GM19099 (cell line): ENCODE measurements around the gene SCCPDH.

Experiments used
- POLR2A ChIP-seq: IDR thresholded peaks from 3 replicates; pipeline ENCODE4 v1.6.1; 2011; ENCODE audit warnings: low read depth; ENCODE audit not compliant: insufficient read length; ENCODE audit errors: extremely low read depth

Gene SCCPDH

DNA sequence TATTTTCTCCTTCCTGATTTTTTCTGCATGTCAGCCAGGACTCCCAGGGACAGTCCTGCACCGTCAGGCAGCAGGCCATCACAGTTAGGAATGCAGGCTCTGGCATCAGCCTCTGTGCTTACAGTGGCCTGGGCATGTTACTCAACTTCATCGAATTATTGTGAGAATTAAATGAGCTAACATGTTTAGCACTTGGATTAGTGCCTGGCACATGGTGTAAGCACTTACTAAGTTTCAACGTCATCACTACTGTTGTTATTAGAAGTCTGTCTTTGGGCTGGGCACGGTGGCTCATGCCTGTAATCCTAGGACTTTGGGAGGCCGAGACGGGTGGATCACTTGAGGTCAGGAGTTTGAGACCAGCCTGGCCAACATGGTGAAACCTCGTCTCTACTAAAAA lies 45.1 kb downstream of the SCCPDH start:
- no peak for TF ChIP-seq POLR2A

- no peak for TF ChIP-seq POLR2A
These were observed 47.2 kb downstream of the SCCPDH start for GRCh38 chr1:246771366-246771765.

DNA sequence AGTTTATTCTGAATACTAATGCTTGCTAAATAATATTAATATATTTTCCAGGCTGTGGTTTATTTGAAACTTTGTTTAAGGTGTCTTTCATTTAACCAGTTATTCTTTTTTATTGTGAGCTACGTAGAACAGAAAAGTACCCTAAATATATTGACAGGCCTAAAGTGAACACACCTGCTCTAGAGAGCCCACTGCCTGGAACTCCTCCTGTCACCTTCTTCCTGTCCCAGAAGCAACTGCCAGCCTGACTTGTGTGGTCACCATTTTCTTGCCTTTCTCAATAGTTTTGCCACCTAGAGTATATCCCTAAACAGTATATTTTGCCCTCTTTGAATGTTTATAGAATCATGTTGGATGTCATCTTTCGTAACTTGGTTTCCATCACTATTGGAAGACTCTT lies 48.5 kb downstream of the SCCPDH start:
- TF ChIP-seq POLR2A, result no peak

GRCh38 chr1:246773213-246773641 lies 49.0 kb downstream of the SCCPDH start:
- no peak for TF ChIP-seq POLR2A

DNA sequence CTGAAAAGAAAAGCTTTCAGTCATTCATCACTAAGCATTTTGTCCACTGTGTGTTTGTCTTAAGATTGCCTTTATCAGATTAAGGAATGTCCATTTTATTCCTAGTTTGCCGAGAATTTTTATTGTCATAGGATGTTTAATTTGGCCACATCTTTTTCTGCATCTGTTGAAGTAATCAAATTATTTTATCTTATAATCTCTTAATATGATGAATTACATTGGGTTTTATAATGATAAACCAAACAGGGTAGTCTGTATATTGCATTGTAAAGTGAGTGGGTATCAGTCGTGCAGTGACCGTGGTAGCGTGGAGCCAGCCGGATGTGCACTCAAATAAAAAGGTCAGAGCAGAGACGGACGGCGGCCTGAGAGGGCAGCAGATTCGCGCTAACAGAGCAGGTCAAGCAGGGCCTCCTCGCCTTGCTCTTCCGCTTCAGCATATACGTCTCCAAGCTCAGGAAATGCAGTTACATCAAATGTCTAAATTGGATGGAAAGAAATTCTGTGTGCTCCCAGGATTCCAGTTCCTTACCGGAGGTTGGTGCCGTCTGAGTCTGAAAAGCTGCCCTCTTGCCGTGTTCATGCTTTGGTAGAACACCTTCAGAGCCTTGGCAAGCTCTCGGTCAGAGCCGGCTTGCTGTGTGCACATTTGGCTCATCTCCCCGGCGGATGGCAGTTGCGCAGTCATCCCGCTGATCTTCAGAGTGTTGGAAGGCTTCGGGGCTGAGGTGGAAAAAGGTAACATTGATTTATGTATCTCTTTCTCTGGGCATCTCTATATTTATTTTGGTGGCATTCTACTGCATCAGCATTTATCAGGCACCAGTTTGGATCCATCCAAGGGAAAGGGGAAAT lies 51.5 kb downstream of the SCCPDH start:
- TF ChIP-seq POLR2A, result no peak

- TF ChIP-seq POLR2A, result no peak
These were observed 52.7 kb downstream of the SCCPDH start for GRCh38 chr1:246776923-246777322.

GRCh38 chr1:246778663-246779062 lies 54.5 kb downstream of the SCCPDH start:
- TF ChIP-seq POLR2A, result no peak

GRCh38 chr1:246779561-246780175 lies 55.5 kb downstream of the SCCPDH start:
- no peak for TF ChIP-seq POLR2A

GRCh38 chr1:246780264-246780663 lies 56.1 kb downstream of the SCCPDH start:
- no peak for TF ChIP-seq POLR2A

GRCh38 chr1:246781212-246781611 lies 57.0 kb downstream of the SCCPDH start:
- TF ChIP-seq POLR2A, result no peak

DNA sequence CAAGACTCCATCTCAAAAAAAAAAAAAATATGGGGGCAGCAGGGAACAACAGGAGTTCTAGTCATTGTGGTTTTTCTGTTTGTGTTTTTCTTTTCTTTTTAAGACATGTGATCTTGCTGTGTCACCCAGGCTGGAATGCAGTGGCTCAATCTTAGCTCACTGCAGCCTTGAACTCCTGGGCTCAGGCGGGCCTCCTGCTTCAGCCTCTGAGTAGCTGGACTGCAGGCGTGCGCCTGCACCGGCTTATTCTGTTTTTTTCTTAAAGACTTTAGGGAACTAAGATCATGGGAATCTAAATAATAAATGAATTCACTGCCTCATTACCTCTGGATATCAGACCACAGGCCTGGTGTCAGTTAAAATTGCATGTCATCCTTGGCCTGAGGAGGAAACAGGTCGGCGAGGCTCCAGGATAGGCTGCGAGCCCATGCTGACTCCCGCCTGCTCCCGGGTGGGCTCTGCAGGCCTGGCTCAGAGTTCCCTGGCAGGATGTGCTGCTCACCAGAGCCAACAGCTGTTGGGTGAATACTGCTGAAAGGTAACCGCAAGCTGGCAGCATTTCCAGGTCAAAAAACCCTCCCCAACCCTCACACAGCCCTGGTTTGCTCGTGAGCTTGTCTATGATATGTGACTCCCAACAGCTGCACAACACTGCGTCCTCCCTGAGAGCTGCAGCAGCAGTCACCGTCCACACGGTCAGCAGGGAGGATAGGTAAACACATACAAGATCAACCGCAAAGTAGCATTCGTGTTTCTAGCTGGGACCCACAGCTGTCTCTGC lies 58.1 kb downstream of the SCCPDH start:
- no peak for TF ChIP-seq POLR2A

DNA sequence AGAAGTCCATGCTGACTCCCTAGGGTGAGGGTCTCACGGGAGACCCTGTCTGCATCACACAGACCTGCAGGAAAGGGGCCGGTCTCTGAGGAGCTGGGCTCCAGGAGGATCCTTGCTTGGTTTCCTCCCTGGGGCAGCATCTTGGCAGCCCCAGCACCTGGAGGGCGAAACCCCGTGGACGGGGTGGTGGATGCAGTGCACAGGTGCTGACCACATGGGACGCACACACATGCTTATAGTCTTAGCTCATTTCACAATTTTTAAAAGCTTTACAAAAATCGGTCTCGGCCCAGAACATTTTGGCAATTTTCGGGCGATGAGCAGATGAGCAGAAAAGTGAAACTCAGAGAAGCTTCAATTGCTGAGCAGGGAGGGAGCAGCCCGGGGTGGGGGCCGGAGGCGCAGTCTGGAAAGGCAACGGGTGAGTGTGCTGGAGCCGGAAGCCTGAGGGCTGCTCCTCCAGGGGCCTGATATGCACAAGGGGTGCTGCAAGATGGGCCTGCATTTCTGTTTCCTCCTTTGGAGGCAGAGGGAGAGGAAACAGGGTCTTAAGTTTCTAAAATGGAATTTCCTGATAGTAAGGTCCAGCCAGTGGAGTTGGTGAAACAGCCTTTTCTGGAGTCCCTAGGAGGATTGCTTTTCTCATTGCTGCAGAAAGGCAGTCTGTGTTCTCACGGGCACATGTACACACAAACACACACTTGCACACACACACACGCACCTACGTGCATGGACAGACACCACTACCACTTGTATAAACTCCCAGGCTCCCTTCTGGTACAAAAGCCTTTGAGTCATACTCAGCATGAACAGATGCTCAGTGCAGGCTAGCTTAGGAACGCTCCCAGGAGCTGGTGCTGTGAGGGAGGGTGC lies 60.6 kb downstream of the SCCPDH start:
- no peak for TF ChIP-seq POLR2A

DNA sequence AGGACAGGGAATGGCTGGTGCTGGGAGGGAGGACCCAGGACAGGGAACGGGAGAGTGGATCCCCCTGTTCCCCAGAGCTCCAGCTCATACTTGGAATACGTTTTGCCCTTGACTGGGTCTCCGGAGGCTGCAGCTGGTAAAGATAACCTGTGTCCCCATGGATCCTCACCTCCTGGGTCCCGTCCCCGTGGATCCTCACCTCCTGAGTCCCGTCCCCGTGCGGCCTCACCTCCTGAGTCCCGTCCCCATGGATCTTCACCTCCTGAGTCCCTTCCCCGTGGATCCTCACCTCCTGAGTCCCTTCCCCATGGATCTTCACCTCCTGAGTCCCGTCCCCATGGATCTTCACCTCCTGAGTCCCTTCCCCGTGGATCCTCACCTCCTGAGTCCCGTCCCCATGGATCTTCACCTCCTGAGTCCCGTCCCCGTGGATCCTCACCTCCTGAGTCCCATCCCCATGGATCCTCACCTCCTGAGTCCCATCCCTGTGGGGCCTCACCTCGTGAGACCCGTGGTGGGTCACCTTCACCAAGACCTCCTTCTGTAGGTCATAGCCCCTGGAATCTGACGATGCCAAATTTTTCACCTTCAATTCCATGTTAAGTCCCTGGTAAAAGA lies 61.4 kb downstream of the SCCPDH start:
- no peak for TF ChIP-seq POLR2A

GRCh38 chr1:246786606-246787238 lies 62.5 kb downstream of the SCCPDH start:
- TF ChIP-seq POLR2A, result no peak
